Suprapubic skin (tissue), 4 donors: ENCODE measurements around the gene DCST2.

Experiments
- EP300 ChIP-seq: sonication (generic); formaldehyde crosslinking; IDR thresholded peaks from one replicate; pipeline ENCODE4 v1.6.1; 2017; ENCODE audit warnings: antibody characterized with exemption
- POLR2A ChIP-seq, 2 donors: fragments of 450-650 bp; IDR thresholded peaks; one replicate each; pipeline ENCODE4 v1.6.1; 2017; ENCODE audit warnings: antibody characterized with exemption in 2 of 2, mild to moderate bottlenecking in 2 of 2, moderate library complexity in 2 of 2
- POLR2AphosphoS5 ChIP-seq, 3 donors: sonication (generic); formaldehyde crosslinking; IDR thresholded peaks; one replicate each; pipeline ENCODE4 v1.6.1; 2017; ENCODE audit warnings: antibody characterized with exemption in 3 of 3
- TF ChIP-seq, protein P1 (sequence below), 2 donors: fragments of 200-600 bp in 1 of 2; fragments of 450-650 bp in 1 of 2; sonication (generic) in 1 of 2; IDR thresholded peaks; one replicate each; pipeline ENCODE4 v1.5.1; 2016 to 2019; ENCODE audit warnings: antibody characterized with exemption in 2 of 2, mild to moderate bottlenecking in 1 of 2, moderate library complexity in 1 of 2

DNA sequence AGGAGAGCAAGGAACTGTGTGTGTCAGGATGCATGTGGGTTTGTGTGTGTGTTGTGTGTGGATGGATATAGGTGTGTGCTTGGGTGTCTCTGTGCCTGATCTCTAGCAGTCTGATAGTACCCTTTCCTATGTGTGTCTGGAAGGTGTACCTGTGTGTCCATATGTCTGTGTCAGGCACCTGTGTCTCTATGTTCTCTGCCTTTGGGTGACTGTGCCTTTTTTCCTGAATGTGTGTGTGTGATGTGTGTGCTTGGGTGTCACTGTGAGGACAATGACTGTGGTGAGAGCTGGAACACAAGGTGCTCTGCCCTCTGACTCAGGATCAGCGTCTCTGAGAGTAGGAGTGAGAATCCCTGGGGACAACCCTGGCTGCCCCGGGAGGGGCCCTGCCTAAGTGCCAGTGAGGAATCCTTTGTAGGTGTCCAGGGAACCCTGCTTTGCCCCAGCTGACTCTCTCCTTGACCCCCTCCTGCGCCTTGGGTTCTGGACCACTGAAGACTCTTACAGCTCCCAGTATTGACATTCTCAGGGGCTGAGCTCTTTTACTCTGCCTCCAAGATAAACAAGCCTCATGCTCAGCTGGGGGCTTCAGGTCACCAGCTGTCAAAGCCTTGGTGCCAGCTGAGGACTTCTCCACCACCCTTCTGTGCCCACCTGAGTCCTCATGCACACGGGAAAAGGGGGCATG is 44.3 kb upstream of the DCST2 start:
- TF ChIP-seq, protein P1, sequence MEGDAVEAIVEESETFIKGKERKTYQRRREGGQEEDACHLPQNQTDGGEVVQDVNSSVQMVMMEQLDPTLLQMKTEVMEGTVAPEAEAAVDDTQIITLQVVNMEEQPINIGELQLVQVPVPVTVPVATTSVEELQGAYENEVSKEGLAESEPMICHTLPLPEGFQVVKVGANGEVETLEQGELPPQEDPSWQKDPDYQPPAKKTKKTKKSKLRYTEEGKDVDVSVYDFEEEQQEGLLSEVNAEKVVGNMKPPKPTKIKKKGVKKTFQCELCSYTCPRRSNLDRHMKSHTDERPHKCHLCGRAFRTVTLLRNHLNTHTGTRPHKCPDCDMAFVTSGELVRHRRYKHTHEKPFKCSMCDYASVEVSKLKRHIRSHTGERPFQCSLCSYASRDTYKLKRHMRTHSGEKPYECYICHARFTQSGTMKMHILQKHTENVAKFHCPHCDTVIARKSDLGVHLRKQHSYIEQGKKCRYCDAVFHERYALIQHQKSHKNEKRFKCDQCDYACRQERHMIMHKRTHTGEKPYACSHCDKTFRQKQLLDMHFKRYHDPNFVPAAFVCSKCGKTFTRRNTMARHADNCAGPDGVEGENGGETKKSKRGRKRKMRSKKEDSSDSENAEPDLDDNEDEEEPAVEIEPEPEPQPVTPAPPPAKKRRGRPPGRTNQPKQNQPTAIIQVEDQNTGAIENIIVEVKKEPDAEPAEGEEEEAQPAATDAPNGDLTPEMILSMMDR (IDR thresholded peaks at IDR 0.05): no peak
- TF ChIP-seq POLR2A (IDR thresholded peaks at IDR 0.05): no peak
- no peak for TF ChIP-seq POLR2AphosphoS5 (IDR thresholded peaks at IDR 0.05)
- no peak for TF ChIP-seq EP300
